CD4-positive, CD25-positive, alpha-beta regulatory T cell (primary cell): ENCODE measurements around the gene FAM89A. TPM values are rescaled to one million over a fixed set of nuclear protein-coding genes. Genes with fewer than 3 reads are reported as not detected.
A peak's percentile ranks its signal among the peaks of the same experiment; 100 is the strongest.

ENCODE experiments used
- ATAC-seq, 2 donors: fragments of 150-1000 bp; cut with Tn5 transposase; one replicate each; pipeline ENCODE4 v1.10.0; 2021; ENCODE audit warnings: low read depth in 2 of 2, moderate number of reproducible peaks in 2 of 2, moderate library complexity in 1 of 2
- DNase-seq, 3 donors: peaks; one replicate each; pipeline versions ENCODE4 v3.0.0 to v3.0.0-alpha.2; 2012 to 2022; ENCODE audit warnings: mixed read lengths in 1 of 3
- H3K27ac ChIP-seq: one replicate; pipeline ENCODE4 v1.7.0; 2013; ENCODE audit warnings: mild to moderate bottlenecking, low read length; ENCODE audit not compliant: insufficient read depth, poor library complexity, severe bottlenecking
- H3K27me3 ChIP-seq: one replicate; pipeline ENCODE4 v1.7.0; 2013; ENCODE audit warnings: low read length; ENCODE audit not compliant: control insufficient read depth, insufficient read depth
- H3K36me3 ChIP-seq: one replicate; pipeline ENCODE4 v1.7.0; 2013; ENCODE audit warnings: mild to moderate bottlenecking, low read length, moderate library complexity; ENCODE audit not compliant: control insufficient read depth, insufficient read depth
- H3K4me1 ChIP-seq: 2 replicates; pipeline ENCODE4 v1.7.0; 2013; ENCODE audit warnings: mild to moderate bottlenecking, low read length; ENCODE audit not compliant: insufficient read depth, control insufficient read depth, poor library complexity, severe bottlenecking
- H3K4me3 ChIP-seq: one replicate; pipeline ENCODE4 v1.7.0; 2013; ENCODE audit warnings: low read depth, mild to moderate bottlenecking, low read length, moderate library complexity
- H3K9me3 ChIP-seq, 2 experiments: 1 replicate in 1 of 2; 2 replicates in 1 of 2; pipeline ENCODE4 v1.7.0; 2013; ENCODE audit warnings: low read length in 2 of 2, mild to moderate bottlenecking in 1 of 2, moderate library complexity in 1 of 2; ENCODE audit not compliant: control insufficient read depth in 2 of 2
- H3K27ac Mint-ChIP-seq, 3 donors: one replicate each; pipeline ENCODE4 v1.8.0; 2020 to 2022; ENCODE audit warnings: mild to moderate bottlenecking in 3 of 3, mixed read lengths in 3 of 3, moderate library complexity in 2 of 3
- H3K27me3 Mint-ChIP-seq: one replicate; pipeline ENCODE4 v1.8.0; 2022; ENCODE audit warnings: mild to moderate bottlenecking, mixed read lengths
- H3K36me3 Mint-ChIP-seq: one replicate; pipeline ENCODE4 v1.8.0; 2020; ENCODE audit warnings: mixed read lengths
- H3K4me1 Mint-ChIP-seq, 4 donors: one replicate each; pipeline ENCODE4 v1.8.0; 2020 to 2022; ENCODE audit warnings: mixed read lengths in 4 of 4, mild to moderate bottlenecking in 1 of 4
- H3K4me3 Mint-ChIP-seq, 4 donors: one replicate each; pipeline ENCODE4 v1.8.0; 2020 to 2022; ENCODE audit warnings: mild to moderate bottlenecking in 4 of 4, mixed read lengths in 4 of 4, moderate library complexity in 3 of 4
- H3K9me3 Mint-ChIP-seq, 7 donors: one replicate each; pipeline ENCODE4 v1.8.0; 2020 to 2022; ENCODE audit warnings: mixed read lengths in 7 of 7, mild to moderate bottlenecking in 3 of 7, moderate library complexity in 2 of 7
- polyA plus RNA-seq, 4 donors: library from polyadenylated mRNA; unstranded; fragments of 300-500 nt; fragmentation: Illumina TruSeq; gene quantifications; one replicate each; pipeline ENCODE4 v1.2.3, GENCODE V29; 2021
- total RNA-seq: library from RNA; stranded (reverse); gene quantifications from one replicate; pipeline ENCODE4 v1.2.3, GENCODE V29; 2022

The FAM89A gene
- total RNA-seq (1.1 TPM), polyA plus RNA-seq (1 to 10 TPM; 2.1 to 7.9 (median 5.7) TPM)

GRCh38 chr1:231040019-231040799 lies at the start of gene FAM89A:
Gene FAM89A (minus strand): TSS chr1:231040254. CDS start chr1:231040211, 43 bp downstream.
- H3K4me3 ChIP-seq: peak within 1 kb of the TSS; percentile 69
- Mint-ChIP-seq H3K36me3 (no peaks in the 10 kb centered on the region), H3K27me3 (peaks cover 44% of the 10 kb centered on the region), H3K9me3 (peaks cover 0 to 6% (median 0%) of the 10 kb centered on the region in 7 donors), H3K4me1 (peaks cover 16 to 36% (median 24%) of the 10 kb centered on the region in 4 donors), H3K27ac (peak within 1 kb of the TSS in 2 of 3 donors; percentile 6 to 60), H3K4me3 (peak within 1 kb of the TSS; percentile 82 to 90 (median 86))
- DNase-seq (peak; percentile 55 to 63 (median 59)), ATAC-seq (peak; percentile 75 to 76)
- peak within 1 kb of the TSS; percentile 45 for H3K27ac ChIP-seq
- no peaks in the 10 kb centered on the region for H3K36me3 ChIP-seq
- peaks cover 0 to 11% of the 10 kb centered on the region in 2 experiments for H3K9me3 ChIP-seq
- peaks cover 9% of the 10 kb centered on the region for H3K27me3 ChIP-seq
- H3K4me1 ChIP-seq: peaks cover 21% of the 10 kb centered on the region

DNA sequence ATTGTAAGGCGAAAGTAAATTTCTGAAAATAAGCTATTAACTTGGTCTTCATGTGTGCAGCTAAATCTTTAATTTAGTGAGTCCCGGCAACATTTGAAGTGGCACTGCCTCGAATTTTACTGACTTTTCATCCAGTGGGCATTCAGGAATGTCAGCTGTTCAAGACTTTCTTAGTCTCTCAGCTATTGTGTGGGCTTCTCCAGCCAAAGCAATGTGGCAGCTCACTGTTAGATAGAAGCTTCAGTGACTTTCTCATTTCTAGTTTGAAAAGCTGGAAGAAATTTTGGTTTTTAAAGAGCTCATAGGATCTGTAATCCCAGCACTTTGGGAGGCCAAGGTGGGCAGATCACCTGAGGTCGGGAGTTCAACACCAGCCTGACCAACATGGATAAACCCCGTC lies 44.3 kb upstream of the FAM89A start:
- H3K9me3 ChIP-seq: no peaks in the 10 kb centered on the region
- no peak overlapping the region for H3K27ac ChIP-seq
- no peaks in the 10 kb centered on the region for H3K27me3 ChIP-seq
- Mint-ChIP-seq H3K36me3 (no peaks in the 10 kb centered on the region), H3K27ac (no peak overlapping the region), H3K27me3 (peaks cover 30% of the 10 kb centered on the region), H3K4me1 (peaks cover 0 to 4% (median 0%) of the 10 kb centered on the region in 4 donors), H3K4me3 (no peak overlapping the region), H3K9me3 (peaks cover 0 to 3% (median 0%) of the 10 kb centered on the region in 7 donors)
- H3K36me3 ChIP-seq: no peaks in the 10 kb centered on the region
- ATAC-seq: no peak
- H3K4me1 ChIP-seq: no peaks in the 10 kb centered on the region
- H3K4me3 ChIP-seq: no peak overlapping the region
- DNase-seq: no peak

DNA sequence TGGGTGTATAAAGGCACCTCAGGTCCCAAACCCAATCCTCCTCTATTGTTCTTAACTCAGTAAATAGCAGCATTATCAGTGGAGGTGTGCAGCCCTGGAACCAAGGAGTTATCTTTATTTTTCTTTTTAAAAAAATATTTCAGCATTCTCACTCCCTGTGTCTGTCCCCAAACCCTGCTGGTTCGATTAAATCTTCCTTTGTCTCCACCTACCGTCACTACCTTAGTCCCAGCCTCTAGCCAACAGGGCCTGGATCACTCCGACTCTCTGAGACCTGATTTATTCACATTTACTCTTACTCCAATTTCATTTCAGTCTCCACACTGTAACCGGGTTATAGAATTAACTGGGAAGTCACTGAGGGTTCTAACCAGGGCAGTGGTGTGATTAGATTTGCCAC lies 39.1 kb upstream of the FAM89A start:
- no peak overlapping the region for H3K4me3 Mint-ChIP-seq

DNA sequence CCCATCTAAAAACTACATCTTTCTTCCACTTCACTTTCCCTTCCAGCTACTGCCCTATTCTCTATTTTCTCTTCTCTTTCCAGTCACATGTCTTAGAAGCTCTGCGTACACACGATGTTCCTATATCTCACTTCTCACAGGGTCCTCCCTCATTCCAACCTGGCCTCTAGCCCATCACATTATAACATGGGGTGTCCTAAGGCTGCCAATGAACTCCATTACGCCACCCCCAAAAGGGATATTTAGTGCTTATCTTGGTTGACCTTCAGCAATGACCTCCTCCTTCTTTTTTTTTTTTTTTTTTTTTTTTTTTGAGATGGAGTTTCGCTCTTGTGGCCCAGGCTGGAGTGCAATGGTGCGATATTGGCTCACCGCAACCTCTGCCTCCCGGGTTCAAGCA lies 38.2 kb upstream of the FAM89A start:
- Histone ChIP-seq H3K27ac (no peak overlapping the region), H3K27me3 (no peaks in the 10 kb centered on the region), H3K36me3 (no peaks in the 10 kb centered on the region), H3K4me3 (no peak overlapping the region), H3K4me1 (no peaks in the 10 kb centered on the region), H3K9me3 (no peaks in the 10 kb centered on the region)
- no peak overlapping the region for H3K4me3 Mint-ChIP-seq
- H3K4me1 Mint-ChIP-seq: no peaks in the 10 kb centered on the region
- no peak for ATAC-seq
- DNase-seq: no peak
- H3K36me3 Mint-ChIP-seq: no peaks in the 10 kb centered on the region
- H3K27me3 Mint-ChIP-seq: peaks cover 14% of the 10 kb centered on the region
- H3K27ac Mint-ChIP-seq: no peak overlapping the region
- peaks cover 0 to 3% (median 0%) of the 10 kb centered on the region in 7 donors for H3K9me3 Mint-ChIP-seq

More for the DNA sequence above, 39.1 kb upstream of the FAM89A start:
- H3K9me3 Mint-ChIP-seq: peaks cover 0 to 3% (median 0%) of the 10 kb centered on the region in 7 donors
- H3K27me3 ChIP-seq: no peaks in the 10 kb centered on the region
- ATAC-seq (no peak), DNase-seq (no peak)
- H3K36me3 Mint-ChIP-seq: no peaks in the 10 kb centered on the region
- H3K27me3 Mint-ChIP-seq: peaks cover 14% of the 10 kb centered on the region
- no peaks in the 10 kb centered on the region for H3K9me3 ChIP-seq
- H3K4me1 ChIP-seq: no peaks in the 10 kb centered on the region
- no peak overlapping the region for H3K27ac ChIP-seq
- H3K27ac Mint-ChIP-seq: no peak overlapping the region
- H3K4me3 ChIP-seq: no peak overlapping the region
- H3K4me1 Mint-ChIP-seq: no peaks in the 10 kb centered on the region
- H3K36me3 ChIP-seq: no peaks in the 10 kb centered on the region

- ATAC-seq (no peak), DNase-seq (no peak)
- Histone ChIP-seq H3K4me1 (no peaks in the 10 kb centered on the region), H3K4me3 (no peak overlapping the region), H3K9me3 (no peaks in the 10 kb centered on the region), H3K36me3 (no peaks in the 10 kb centered on the region), H3K27me3 (no peaks in the 10 kb centered on the region), H3K27ac (no peak overlapping the region)
- H3K27me3 Mint-ChIP-seq: peaks cover 14% of the 10 kb centered on the region
- H3K4me1 Mint-ChIP-seq: no peaks in the 10 kb centered on the region
- no peaks in the 10 kb centered on the region for H3K36me3 Mint-ChIP-seq
- H3K4me3 Mint-ChIP-seq: no peak overlapping the region
- H3K9me3 Mint-ChIP-seq: peaks cover 0 to 3% (median 0%) of the 10 kb centered on the region in 7 donors
- H3K27ac Mint-ChIP-seq: no peak overlapping the region
These were observed 36.7 kb upstream of the FAM89A start for GRCh38 chr1:231076802-231077201.

DNA sequence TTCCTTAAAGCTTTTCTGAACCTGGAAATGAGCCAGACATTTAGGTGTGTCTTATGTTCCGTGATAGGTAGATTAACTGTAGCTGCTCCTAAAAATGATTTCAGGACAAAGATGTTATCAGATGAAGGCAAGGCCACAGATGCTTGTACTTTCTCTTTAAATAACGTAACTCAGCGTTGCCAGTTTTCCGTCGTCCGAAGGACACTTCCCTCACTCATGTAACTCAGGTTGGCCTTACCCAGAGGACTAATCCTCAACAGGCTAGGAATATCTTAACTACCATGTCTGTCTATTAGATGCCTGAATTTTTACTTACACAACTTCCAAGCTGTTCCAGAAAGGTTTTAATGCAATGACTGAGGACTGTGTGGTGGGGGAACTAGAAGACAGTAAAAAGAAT lies 35.4 kb upstream of the FAM89A start:
- Histone ChIP-seq H3K27me3 (no peaks in the 10 kb centered on the region), H3K9me3 (no peaks in the 10 kb centered on the region), H3K4me1 (no peaks in the 10 kb centered on the region), H3K27ac (no peak overlapping the region), H3K36me3 (no peaks in the 10 kb centered on the region), H3K4me3 (no peak overlapping the region)
- Mint-ChIP-seq H3K27ac (no peak overlapping the region), H3K27me3 (peaks cover 6% of the 10 kb centered on the region), H3K4me1 (no peaks in the 10 kb centered on the region), H3K9me3 (no peaks in the 10 kb centered on the region), H3K4me3 (no peak overlapping the region), H3K36me3 (no peaks in the 10 kb centered on the region)
- no peak for DNase-seq
- no peak for ATAC-seq

DNA sequence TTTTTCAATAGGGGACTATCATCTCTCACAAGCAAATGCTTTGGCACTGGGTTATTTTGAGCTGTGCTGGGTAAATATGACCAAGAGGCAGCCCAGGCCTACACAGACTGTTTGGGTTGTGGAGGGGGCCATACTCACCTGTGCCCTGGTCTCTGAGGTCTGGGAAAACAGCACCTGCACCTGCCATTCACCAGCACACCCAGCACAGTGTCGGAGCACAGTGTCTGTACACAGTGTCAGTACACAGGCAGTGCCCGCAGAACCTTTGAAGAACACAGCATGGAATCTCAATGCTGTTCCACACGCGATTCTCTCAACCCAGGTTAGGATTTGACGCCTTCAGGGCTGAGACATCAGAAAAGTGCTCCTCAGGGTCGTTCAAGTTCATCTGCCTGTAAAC lies 35.0 kb upstream of the FAM89A start:
- no peaks in the 10 kb centered on the region for H3K36me3 Mint-ChIP-seq
- no peak overlapping the region for H3K4me3 ChIP-seq
- no peaks in the 10 kb centered on the region for H3K4me1 Mint-ChIP-seq
- H3K27ac Mint-ChIP-seq: no peak overlapping the region
- peaks cover 2% of the 10 kb centered on the region for H3K27me3 ChIP-seq
- no peak overlapping the region for H3K27ac ChIP-seq
- H3K9me3 ChIP-seq: no peaks in the 10 kb centered on the region
- H3K4me3 Mint-ChIP-seq: no peak overlapping the region
- ATAC-seq (no peak), DNase-seq (no peak)
- no peaks in the 10 kb centered on the region for H3K9me3 Mint-ChIP-seq
- H3K36me3 ChIP-seq: no peaks in the 10 kb centered on the region
- H3K4me1 ChIP-seq: no peaks in the 10 kb centered on the region
- H3K27me3 Mint-ChIP-seq: peaks cover 6% of the 10 kb centered on the region

GRCh38 chr1:231074046-231074445 lies 34.0 kb upstream of the FAM89A start:
- Mint-ChIP-seq H3K4me3 (no peak overlapping the region), H3K27me3 (peaks cover 6% of the 10 kb centered on the region), H3K9me3 (no peaks in the 10 kb centered on the region), H3K36me3 (no peaks in the 10 kb centered on the region), H3K4me1 (no peaks in the 10 kb centered on the region), H3K27ac (no peak overlapping the region)
- Histone ChIP-seq H3K36me3 (no peaks in the 10 kb centered on the region), H3K4me3 (no peak overlapping the region), H3K27ac (no peak overlapping the region), H3K9me3 (no peaks in the 10 kb centered on the region), H3K4me1 (no peaks in the 10 kb centered on the region), H3K27me3 (peaks cover 2% of the 10 kb centered on the region)
- no peak for DNase-seq
- no peak for ATAC-seq
